HG03460 (cell line): ENCODE data around the gene PTCRA.
"Not testable (repeated sequence)": the region's sequence is repeated elsewhere in the genome, so short reads cannot be mapped to it uniquely, and the experiment has no call there.

Source experiments
- ATAC-seq: cut with Tn5 transposase; IDR thresholded peaks from one replicate; pipeline ENCODE4 v1.9.1; 2021; ENCODE audit not compliant: unreplicated experiment

PTCRA gene

DNA sequence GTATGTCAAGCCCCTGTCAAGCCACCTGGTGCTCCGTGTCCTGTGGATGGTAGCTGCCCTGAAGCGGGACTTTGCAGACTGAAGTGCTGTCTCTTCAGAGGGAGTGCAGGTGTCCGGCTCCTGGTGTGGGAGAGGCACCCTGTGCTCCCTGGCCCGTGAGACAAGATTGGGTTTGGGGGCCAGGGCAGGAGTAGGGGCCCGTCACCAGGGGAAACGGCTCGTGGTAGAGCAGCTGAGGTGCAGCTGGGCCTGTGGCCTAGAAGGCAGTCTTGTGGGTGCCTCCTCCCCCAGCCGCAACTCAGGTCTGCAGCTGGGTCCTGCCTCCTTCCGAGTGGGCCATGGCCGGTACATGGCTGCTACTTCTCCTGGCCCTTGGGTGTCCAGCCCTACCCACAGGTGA lies at the start of gene PTCRA:
Gene PTCRA (plus strand): TSS at position 322 of the 400 bp plus-strand sequence. CDS start 17 bp downstream, at position 339.
- ATAC-seq, result no peak

- ATAC-seq, result no peak
These were observed 45.5 kb upstream of the PTCRA start for GRCh38 chr6:42870145-42870936.

- ATAC-seq, result no peak
These were observed 44.1 kb upstream of the PTCRA start for GRCh38 chr6:42871711-42872110.

GRCh38 chr6:42873313-42873712 lies 42.5 kb upstream of the PTCRA start:
- ATAC-seq, result no peak

- no peak for ATAC-seq
These were observed 38.2 kb upstream of the PTCRA start for GRCh38 chr6:42877695-42878094.

GRCh38 chr6:42879372-42880239 lies 36.2 kb upstream of the PTCRA start, which contains the start of gene RPL7L1:
TSS of gene RPL7L1 (plus strand) at chr6:42879616. CDS start at chr6:42879911, 295 bp downstream.
- peak; percentile 81 for ATAC-seq

DNA sequence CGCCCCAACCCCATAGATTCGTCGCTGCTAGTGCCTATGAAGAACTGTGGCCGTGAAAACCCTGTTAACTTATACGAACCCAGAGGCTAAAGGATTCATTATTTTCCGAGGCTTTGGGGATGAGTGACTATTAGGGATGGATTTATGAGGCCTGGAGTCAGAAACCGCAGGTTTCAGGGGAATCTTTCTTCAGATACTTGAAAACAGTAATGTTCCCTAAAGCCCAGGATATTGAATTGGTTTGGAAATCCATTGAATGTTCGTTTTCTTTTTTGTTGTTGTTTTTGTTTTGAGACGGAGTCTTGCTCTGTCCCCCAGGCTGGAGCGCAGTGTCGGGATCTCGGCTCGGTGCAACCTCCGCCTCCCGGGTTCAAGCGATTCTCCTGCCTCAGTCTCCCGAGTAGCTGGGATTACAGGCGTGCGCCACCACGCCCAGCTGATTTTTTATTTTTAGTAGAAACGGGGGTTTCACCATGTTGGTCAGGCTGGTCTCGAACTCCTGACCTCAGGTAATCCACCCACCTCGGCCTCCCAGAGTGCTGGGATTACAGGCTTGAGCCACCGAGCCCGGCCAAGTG lies 35.5 kb upstream of the PTCRA start:
- ATAC-seq, result not testable (repeated sequence)

GRCh38 chr6:42880871-42881270 lies 35.0 kb upstream of the PTCRA start:
- not testable (repeated sequence) for ATAC-seq

DNA sequence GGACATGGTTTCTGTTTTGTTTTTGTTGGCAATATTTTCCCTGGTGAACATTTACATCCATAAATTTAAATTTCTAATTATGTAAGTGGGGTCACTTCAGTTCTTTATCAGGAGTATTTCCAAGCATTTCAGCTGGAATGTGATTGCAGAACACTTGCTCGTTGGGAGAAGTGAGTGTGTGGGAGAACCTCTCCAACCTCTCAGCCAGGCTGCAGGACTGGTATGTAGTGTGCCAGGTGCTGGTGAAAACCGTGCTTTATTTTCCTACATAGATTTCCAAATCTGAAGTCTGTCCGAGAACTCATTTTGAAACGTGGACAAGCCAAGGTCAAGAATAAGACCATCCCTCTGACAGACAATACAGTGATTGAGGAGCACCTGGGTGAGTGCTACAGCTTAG lies 30.2 kb upstream of the PTCRA start:
- no peak for ATAC-seq

DNA sequence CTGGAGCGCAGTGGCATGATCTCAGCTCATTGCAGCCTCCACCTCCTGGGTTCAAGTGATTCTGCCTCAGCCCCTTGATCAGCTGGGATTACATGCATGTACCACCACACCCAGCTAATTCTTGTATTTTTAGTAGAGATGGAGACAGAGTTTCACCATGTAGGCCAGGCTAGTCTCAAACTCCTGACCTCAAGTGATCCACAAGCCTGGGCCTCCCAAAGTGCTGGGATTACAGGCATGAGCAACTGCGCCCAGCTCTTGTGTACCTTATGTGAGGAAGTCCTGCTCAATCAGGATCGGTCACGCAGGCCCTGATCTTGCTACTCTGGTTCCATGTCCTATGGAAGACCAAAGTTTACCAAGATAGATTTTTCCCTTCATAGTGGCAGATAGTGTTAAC lies 27.7 kb upstream of the PTCRA start:
- ATAC-seq, result not testable (repeated sequence)

GRCh38 chr6:42889815-42890214 lies 26.0 kb upstream of the PTCRA start:
- ATAC-seq, result no peak

- peak; percentile 95 for ATAC-seq
These were observed 25.3 kb upstream of the PTCRA start for GRCh38 chr6:42890311-42891198.

GRCh38 chr6:42891199-42891722 lies 24.6 kb upstream of the PTCRA start:
- no peak for ATAC-seq

GRCh38 chr6:42894041-42894828 lies 21.6 kb upstream of the PTCRA start:
- ATAC-seq, result not testable (repeated sequence)

GRCh38 chr6:42896178-42896719 lies 19.6 kb upstream of the PTCRA start:
- ATAC-seq, result no peak

GRCh38 chr6:42898891-42899361 lies 16.9 kb upstream of the PTCRA start:
- ATAC-seq, result no peak

DNA sequence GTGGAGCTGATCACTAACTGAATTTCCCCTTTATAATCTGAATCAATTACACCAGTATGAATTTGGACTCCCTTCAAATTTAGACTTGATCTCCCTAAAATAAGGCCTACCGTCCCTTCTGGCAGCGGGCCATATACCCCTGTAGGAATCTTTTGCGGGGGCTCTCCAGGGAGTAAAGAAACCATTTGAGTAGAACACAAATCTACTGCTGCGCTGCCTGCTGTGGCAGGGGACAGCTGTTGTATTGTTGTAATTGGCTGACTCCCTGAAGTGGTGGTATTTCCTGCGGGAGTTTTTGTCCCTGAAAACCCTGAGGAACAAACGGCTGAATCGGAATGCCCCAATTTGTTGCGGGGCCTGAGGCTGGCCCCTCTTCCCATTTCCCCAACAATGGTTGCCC lies 16.0 kb upstream of the PTCRA start:
- no peak for ATAC-seq

GRCh38 chr6:42901538-42901957 lies 14.3 kb upstream of the PTCRA start:
- no peak for ATAC-seq
